AG09309 (cell line): ENCODE data around the gene APBB2.

Experiments used
- DNase-seq: peaks from one replicate; pipeline ENCODE4 v3.0.0-alpha.2; 2010; ENCODE audit warnings: low read depth
- H3K4me3 ChIP-seq: 2 replicates; pipeline ENCODE4 v1.5.1; 2011; ENCODE audit warnings: mild to moderate bottlenecking, low read depth, low read length, moderate library complexity; ENCODE audit not compliant: control insufficient read depth
- CTCF ChIP-seq: IDR thresholded peaks from 2 replicates; pipeline ENCODE4 v1.5.1; 2011; ENCODE audit warnings: mild to moderate bottlenecking, low read depth, low read length, inconsistent platforms; ENCODE audit not compliant: insufficient read depth, control insufficient read depth; ENCODE audit errors: missing control alignments

APBB2 gene

GRCh38 chr4:40972722-40973121, 241.6 kb downstream of the APBB2 start:
- DNase-seq: no peak
- no peak for TF ChIP-seq CTCF
- H3K4me3 ChIP-seq: no peak overlapping the region

GRCh38 chr4:40971338-40971737, 243.0 kb downstream of the APBB2 start:
- TF ChIP-seq CTCF: no peak
- no peak for DNase-seq
- H3K4me3 ChIP-seq: no peak overlapping the region

GRCh38 chr4:40969501-40969900, 244.8 kb downstream of the APBB2 start:
- no peak for DNase-seq
- no peak overlapping the region for H3K4me3 ChIP-seq
- no peak for TF ChIP-seq CTCF

- no peak for DNase-seq
- TF ChIP-seq CTCF: no peak
- no peak overlapping the region for H3K4me3 ChIP-seq
Observed at GRCh38 chr4:40967550-40967949, 246.8 kb downstream of the APBB2 start.

- TF ChIP-seq CTCF: no peak
- H3K4me3 ChIP-seq: no peak overlapping the region
- DNase-seq: no peak
Observed at GRCh38 chr4:40966091-40966490, 248.3 kb downstream of the APBB2 start.

GRCh38 chr4:40963897-40964478, 250.4 kb downstream of the APBB2 start:
- DNase-seq: no peak
- no peak for TF ChIP-seq CTCF
- H3K4me3 ChIP-seq: no peak overlapping the region
